ENCODE data around the gene PXT1.

PXT1 gene

DNA sequence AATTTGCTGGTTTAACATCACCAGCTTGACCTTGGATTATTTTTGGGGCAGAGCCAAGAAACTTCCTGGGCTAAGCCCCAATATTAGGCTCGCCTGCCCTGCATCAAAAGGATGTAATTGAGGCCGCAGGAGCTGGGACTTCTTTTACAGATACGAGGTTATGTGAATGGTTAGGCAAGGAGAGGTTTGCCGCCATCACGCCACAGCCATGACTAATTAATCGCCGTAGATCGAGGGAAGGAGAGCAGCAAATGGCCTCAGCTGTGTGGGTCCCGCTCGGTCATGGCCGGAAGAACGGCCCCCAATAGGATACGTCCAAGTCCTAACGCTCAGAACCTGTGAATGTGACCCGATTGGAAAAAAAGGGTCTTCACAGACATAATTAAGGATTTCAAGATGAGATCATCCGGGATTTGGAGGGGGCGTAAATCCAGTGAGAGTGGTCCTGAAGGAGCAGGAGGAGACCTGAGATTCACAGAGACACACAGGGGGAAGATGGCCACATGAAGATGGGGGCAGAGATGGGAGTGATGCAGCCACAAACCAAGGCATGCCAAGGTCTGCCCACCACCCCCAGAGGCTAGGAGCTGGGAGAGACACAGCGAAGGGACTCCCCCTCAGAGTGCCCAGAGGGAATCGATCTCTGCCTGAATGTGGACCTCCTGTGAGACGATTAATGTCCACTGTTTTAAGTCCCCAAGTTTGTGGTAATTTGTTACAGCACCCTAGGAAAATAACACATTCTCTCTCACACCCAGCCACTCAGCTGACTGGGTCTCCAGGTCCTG, 96.0 kb downstream of the PXT1 start:
- DNase-seq (ENCODE audit: low spot score), result no peak

GRCh38 chr6:36345681-36346466, 96.8 kb downstream of the PXT1 start:
- no peak for DNase-seq (ENCODE audit: low spot score)

DNA sequence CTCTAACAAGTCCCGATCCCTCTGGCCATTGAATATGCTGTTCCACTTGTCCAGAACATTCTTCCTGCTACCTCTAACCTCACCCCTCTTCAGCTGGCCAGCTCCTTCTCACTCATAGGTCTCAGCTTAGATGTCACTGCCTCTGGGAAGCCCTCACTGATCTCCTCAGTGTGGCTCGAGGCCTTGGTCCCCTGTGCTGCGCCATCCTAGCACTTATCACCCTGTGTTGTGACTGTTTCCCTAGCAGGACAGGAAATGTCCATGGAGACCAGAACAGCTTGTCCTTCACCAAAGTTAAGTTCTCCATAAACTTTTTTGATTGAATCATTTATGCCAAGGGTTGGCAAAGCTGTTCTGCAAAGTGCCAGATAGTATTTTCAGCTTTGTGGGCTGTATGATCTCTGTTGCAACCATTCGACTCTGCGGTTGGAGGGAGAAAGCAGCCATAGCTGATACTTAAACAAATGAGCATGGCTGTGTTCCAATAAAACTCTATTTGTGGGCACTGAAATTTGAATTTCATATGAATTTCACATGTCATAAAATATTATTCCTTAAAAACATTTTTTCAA, 99.5 kb downstream of the PXT1 start:
- no peak for DNase-seq (ENCODE audit: low spot score)

DNA sequence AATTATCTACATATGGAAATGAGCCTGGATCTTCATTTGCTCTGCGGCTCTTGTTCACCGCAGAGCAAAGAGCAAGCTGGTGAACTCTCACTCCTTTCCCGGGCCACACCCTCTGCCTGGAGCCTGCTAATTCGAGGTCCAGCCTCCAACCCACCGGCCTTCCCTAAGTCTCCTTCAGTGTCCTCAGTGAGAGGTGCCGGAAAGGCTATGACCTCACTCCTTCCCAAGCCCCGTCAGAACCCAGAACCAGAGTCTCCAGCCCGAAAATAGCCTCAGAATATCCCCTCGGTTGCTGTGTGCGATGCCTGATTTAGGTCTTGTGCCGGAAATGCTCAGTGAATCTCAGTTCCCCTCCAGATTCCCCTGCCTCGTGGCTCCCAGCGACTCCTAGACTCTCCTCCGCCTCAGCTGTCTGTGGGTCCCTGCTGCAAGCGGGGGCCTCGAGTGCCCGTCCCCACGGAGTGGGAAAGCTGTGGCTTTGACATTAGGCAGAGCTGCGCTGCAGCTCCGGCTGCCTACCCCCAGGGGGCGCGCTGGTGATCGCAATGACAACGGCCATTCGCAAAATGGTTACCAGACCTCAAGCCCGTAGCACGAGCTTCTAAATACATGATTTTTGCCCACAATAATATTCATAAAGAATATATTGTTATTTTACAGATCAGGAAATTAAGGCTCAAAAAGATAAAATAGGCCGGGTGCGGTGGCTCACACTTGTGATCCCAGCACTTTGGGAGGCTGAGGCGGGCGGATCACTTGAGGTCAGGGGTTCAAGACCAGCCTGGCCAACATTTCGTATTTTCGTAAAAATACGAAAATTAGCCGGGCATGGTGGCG, 101.8 kb downstream of the PXT1 start:
- peak; percentile 84 for DNase-seq (ENCODE audit: low spot score)

All from ecto neural progenitor cell (in vitro differentiated cells).